H1 (cell line): ENCODE measurements around the gene CCBE1.

ENCODE experiments used
- CHD1 ChIP-seq: IDR thresholded peaks from 2 replicates; pipeline ENCODE4 v1.6.1; 2012; ENCODE audit warnings: low read depth, low read length, improper control_type of control experiment
- CHD2 ChIP-seq: IDR thresholded peaks from 2 replicates; pipeline ENCODE4 v1.6.1; 2012; ENCODE audit warnings: low read length, improper control_type of control experiment
- EP300 ChIP-seq, 2 experiments: IDR thresholded peaks; 1 replicate in 1 of 2; 2 replicates in 1 of 2; pipeline ENCODE4 v1.6.1; 2011 to 2012; ENCODE audit warnings: low read depth in 2 of 2, low read length in 2 of 2, mild to moderate bottlenecking in 2 of 2, borderline replicate concordance in 1 of 2, inconsistent platforms in 1 of 2, moderate library complexity in 1 of 2
- HDAC6 ChIP-seq: IDR thresholded peaks from one replicate; pipeline ENCODE4 v1.7.1; 2012; ENCODE audit warnings: low read depth, mild to moderate bottlenecking, inconsistent platforms, low read length, moderate library complexity
- JUND ChIP-seq: IDR thresholded peaks from 2 replicates; pipeline ENCODE4 v1.6.1; 2011; ENCODE audit warnings: mild to moderate bottlenecking, improper control_type of control experiment, low read length
- POLR2A ChIP-seq, 2 experiments: IDR thresholded peaks; 1 replicate in 1 of 2; 2 replicates in 1 of 2; pipeline ENCODE4 v1.6.1; 2011; ENCODE audit warnings: low read depth in 2 of 2, low read length in 2 of 2, mild to moderate bottlenecking in 2 of 2; ENCODE audit errors: control extremely low read depth in 1 of 2
- RAD21 ChIP-seq, 2 experiments: IDR thresholded peaks in 1 of 2; conservative IDR thresholded peaks in 1 of 2; 2 replicates each; pipeline ENCODE4 v1.6.1; 2011; ENCODE audit warnings: low read depth in 2 of 2, low read length in 2 of 2, improper control_type of control experiment in 1 of 2, inconsistent platforms in 1 of 2, mild to moderate bottlenecking in 1 of 2, moderate library complexity in 1 of 2
- TEAD4 ChIP-seq: IDR thresholded peaks from 2 replicates; pipeline ENCODE4 v1.6.1; 2012; ENCODE audit warnings: low read depth, low read length, inconsistent platforms, mixed read lengths
- TF ChIP-seq, protein P1 (sequence below), 3 experiments: IDR thresholded peaks; 1 replicate in 2 of 3; 2 replicates in 1 of 3; pipeline versions ENCODE4 v1.5.1 to v1.6.1; 2011; ENCODE audit warnings: low read length in 3 of 3, mild to moderate bottlenecking in 3 of 3, inconsistent platforms in 2 of 3, low read depth in 1 of 3, moderate library complexity in 1 of 3; ENCODE audit not compliant: insufficient read depth in 1 of 3; ENCODE audit errors: control extremely low read depth in 1 of 3
- TF ChIP-seq, protein P2 (sequence below): IDR thresholded peaks from 2 replicates; pipeline ENCODE4 v1.6.1; 2012; ENCODE audit warnings: inconsistent platforms

DNA sequence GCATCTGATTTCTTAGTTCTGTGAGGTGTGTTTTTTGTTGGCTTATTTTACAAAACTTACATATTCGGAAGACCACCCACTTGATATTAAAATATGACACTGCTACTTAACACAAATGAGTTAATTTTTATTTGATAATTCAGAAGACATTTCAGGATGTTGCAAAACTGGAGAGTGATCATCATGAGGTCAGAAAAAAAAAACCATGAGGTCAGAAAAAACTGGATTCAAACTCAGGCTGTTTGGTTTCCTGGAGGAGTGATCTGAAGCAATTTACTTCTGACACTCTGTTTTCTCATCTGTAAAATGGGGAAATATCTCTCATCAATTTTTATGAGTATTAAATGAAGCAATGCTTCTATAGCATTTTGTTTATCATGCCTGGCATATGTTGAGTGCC is 1.8 kb upstream of the CCBE1 start:
- TF ChIP-seq, protein P1, sequence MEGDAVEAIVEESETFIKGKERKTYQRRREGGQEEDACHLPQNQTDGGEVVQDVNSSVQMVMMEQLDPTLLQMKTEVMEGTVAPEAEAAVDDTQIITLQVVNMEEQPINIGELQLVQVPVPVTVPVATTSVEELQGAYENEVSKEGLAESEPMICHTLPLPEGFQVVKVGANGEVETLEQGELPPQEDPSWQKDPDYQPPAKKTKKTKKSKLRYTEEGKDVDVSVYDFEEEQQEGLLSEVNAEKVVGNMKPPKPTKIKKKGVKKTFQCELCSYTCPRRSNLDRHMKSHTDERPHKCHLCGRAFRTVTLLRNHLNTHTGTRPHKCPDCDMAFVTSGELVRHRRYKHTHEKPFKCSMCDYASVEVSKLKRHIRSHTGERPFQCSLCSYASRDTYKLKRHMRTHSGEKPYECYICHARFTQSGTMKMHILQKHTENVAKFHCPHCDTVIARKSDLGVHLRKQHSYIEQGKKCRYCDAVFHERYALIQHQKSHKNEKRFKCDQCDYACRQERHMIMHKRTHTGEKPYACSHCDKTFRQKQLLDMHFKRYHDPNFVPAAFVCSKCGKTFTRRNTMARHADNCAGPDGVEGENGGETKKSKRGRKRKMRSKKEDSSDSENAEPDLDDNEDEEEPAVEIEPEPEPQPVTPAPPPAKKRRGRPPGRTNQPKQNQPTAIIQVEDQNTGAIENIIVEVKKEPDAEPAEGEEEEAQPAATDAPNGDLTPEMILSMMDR (IDR thresholded peaks at IDR 0.05; ENCODE audit: control extremely low read depth in 1 of 3, insufficient read depth in 1 of 3, low read depth in 1 of 3, low read length in 3 of 3), result no peak
- no peak for TF ChIP-seq CHD1
- no peak for TF ChIP-seq POLR2A (IDR thresholded peaks at IDR 0.05; ENCODE audit: control extremely low read depth in 1 of 2, low read depth in 2 of 2, low read length in 2 of 2)
- TF ChIP-seq EP300 (IDR thresholded peaks at IDR 0.05; ENCODE audit: borderline replicate concordance in 1 of 2, low read depth in 2 of 2, low read length in 2 of 2), result no peak
- TF ChIP-seq HDAC6, result no peak
- TF ChIP-seq CHD2, result no peak
- no peak for TF ChIP-seq RAD21 (IDR thresholded peaks at IDR 0.05 in 1 of 2, conservative IDR thresholded peaks at IDR 0.05 in 1 of 2; ENCODE audit: low read depth in 2 of 2, low read length in 2 of 2)
- TF ChIP-seq JUND, result no peak
- TF ChIP-seq, protein P2, sequence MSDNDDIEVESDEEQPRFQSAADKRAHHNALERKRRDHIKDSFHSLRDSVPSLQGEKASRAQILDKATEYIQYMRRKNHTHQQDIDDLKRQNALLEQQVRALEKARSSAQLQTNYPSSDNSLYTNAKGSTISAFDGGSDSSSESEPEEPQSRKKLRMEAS, result no peak
- no peak for TF ChIP-seq TEAD4
